GM19397 (cell line): ENCODE results near the gene PRR5L.
"Not testable (repeated sequence)": the region's sequence is repeated elsewhere in the genome, so short reads cannot be mapped to it uniquely, and the experiment has no call there.

Experiments used
- ATAC-seq: cut with Tn5 transposase; IDR thresholded peaks from one replicate; pipeline ENCODE4 v1.9.1; 2021; ENCODE audit warnings: mild to moderate bottlenecking, moderate library complexity; ENCODE audit not compliant: unreplicated experiment

PRR5L gene

GRCh38 chr11:36455658-36456111, 159.6 kb downstream of the PRR5L start:
- no peak for ATAC-seq

GRCh38 chr11:36456156-36456555, 160.1 kb downstream of the PRR5L start:
- no peak for ATAC-seq

DNA sequence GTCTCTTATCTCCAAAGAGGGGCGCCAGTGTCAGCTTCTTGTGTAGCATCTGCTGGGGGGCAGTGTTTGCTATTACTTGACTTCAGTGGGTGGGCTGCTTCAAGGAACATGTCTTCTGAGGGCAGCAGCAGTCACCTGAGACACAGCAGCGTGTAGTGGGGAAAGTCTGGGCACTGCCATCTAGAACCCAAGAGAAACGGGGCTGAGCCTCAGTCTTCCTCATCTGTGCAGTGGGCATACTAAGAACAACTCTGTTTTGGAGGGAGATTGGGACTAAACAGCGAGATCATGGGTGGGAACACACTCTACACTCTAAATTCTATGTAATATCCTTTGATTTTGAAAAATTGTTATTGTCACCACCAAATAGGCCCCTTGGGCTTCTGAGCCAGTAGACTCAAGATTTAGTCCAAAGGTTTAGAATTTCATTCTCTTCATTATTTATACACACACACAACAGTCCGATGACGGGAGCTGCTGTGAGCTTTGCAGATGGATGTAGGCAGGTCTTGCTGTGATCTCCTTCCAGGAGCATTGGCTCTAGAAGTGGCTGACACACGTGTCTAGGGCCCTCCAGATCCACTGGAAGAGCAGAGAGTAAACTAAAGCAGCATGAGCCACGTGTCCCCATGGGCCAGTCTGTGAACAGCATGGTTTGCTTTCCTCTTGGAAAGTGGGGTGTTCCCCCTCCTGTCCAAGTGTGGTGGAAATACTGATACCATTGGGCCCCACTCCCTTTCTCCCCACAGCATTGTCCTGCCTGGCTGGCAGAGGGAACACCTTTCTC, 162.2 kb downstream of the PRR5L start:
- ATAC-seq = no peak

DNA sequence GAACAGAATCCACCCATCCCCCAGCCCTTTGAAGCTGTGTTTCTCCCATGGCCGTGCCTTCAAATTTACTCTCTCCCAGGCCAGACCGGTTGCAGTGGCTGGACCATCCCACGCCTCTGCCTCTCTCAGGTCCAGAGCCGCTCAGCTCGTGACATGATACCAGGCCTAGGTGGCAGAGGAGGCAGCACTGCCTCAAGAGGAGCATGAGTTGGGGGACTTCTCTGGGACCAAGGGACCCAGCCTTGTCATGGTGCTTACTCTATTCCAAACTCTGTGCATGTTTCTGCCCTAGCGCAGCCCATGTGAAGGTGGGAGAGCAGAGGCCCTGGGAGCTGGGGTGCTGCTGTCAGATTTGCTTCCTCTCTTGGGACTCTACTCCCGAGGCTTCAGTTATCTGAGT, 163.0 kb downstream of the PRR5L start:
- ATAC-seq = no peak

DNA sequence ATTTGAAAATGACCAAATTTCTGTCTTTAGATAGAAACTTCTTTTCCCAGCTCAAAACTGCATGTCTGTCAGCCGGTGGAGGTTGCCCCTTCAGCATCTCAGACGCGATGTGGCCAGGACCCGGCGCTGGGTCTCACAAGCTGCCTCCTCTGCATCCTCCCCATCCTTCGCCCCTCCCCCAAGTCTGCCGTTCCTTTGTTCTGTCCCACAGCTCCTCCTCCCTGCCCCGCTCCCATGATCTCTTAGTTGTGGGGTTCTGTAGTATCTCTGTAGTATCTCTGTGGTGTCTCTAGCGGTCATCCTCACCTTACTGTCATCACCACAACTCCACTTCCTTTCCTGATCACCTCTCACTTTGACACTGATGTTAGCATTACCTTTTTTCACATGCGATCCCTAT, 164.1 kb downstream of the PRR5L start:
- ATAC-seq = no peak

DNA sequence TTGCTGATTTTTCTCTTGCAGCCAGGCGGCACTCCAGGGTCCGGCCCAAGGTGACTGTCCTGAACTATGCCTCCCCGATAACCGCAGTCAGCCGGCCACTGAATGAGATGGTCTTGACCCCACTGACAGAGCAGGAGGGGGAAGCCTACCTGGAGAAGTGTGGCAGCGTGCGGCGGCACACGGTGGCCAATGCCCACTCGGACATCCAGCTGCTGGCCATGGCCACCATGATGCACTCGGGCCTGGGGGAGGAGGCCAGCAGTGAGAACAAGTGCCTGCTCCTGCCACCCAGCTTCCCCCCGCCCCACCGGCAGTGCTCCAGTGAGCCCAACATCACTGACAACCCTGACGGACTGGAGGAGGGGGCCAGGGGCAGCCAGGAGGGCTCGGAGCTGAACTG, 166.2 kb downstream of the PRR5L start:
- ATAC-seq = no peak

DNA sequence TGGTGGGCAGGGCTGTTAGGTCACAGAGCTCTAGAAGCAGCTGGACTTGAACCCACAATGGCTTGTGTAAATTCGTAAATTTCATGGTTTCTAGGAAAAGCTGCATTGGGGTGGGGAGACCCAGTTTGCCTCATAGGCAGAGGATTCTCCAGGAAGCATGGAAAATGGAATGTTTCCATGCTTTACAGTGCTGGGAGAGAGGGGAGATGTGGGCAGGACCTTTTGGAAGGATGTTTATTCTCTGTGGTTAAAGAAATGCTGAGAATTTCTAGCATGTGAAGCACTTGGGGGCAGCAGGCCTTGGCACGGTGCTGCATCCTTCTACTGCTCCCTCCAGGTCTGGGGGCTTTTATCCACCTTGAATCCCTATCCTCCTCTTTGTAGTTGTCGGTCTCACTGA, 167.7 kb downstream of the PRR5L start:
- ATAC-seq = no peak

DNA sequence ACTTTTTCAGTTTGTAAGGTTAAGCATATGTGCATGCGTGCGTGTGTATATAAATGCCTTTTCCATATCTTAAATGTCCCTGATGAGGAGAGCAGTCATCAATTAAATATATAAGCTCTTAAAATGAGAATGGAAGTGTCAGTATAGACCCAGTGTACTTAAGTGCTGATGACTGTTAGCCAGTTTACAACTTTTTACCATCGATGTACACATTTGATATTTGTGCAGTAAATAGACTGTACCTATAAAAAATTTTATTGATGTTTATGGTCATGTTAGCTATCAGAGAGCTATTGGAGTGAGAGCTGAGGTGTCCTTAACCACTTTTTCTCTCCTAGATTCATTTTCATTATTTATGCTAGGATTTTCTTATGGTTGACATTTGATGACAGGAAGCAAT, 168.6 kb downstream of the PRR5L start:
- ATAC-seq = no peak

DNA sequence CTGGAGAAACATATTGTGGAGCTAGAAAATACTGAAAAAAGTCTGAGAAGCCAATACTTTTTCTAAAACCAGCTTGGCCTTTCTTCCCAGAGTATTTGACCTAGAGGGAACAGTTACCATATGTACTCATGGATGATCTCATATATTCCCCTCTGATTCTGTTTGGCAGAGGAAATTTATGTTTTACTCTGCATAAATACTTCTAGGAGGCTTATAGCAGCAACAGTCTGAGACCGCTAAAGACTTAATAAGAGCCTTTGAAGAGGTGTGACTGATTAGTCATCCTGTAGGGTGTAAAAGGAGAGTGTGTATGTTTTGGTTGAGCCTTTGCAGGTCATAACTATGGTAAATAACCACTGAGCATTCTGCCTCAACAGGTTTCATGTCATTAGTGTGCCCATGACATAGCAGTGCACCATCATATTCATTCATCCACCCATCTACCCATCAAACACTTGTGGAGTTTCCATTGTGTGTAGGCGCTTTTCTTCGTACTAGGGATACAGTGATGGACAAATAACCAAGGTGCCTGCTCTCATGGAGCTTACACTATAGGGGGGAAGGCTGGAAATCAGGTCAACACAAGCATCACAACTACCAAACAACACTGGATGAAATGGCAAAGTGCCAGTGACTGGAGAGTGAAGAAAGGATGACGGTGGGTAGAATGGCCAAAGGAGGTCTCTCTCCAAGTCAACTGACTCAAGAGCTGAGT, 169.5 kb downstream of the PRR5L start:
- no peak for ATAC-seq

- ATAC-seq = no peak
These were observed 170.9 kb downstream of the PRR5L start for GRCh38 chr11:36467012-36467411.

GRCh38 chr11:36467916-36468315, 171.8 kb downstream of the PRR5L start:
- ATAC-seq = no peak

GRCh38 chr11:36469063-36469462, 173.0 kb downstream of the PRR5L start:
- ATAC-seq = no peak

GRCh38 chr11:36469881-36470802, 174.1 kb downstream of the PRR5L start:
- no peak for ATAC-seq

DNA sequence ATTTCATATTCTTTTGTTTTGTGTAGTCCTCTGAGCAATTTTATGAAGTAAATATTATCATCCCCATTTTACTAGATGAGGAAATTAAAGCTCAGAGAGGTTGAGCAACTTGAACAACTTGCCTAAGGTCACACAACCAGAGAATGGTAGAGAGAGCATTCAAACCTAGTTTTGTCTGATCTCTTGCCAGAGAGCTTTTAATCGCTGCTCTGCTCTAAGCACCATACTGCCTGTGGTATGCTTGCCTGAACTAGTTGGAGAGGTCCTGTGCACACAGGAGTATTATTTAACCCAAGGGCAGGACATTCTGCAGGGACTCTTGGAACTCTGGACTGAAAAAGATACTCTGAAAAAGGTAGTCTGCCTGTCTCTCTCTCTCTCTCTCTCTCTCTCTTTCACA, 175.5 kb downstream of the PRR5L start:
- no peak for ATAC-seq

DNA sequence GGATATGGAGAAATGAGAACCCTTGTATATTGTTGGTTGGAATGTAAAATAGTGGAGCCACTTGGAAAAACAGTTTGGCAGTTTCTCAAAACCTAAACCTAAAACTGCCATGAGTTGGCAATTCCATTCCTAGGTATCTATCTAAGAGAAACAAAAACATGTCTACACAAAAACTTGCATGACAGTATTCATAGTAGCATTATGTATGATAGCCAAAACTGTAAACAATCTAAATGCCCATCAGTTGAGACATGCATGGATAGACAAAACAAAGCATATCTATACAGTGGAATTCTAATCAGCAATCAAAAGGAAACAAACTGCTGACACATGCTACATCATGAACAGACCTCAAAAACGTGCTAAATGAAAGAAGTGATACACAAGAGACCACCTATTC, 179.1 kb downstream of the PRR5L start:
- no peak for ATAC-seq

- ATAC-seq = no peak
These were observed 182.7 kb downstream of the PRR5L start for GRCh38 chr11:36478700-36479329.

GRCh38 chr11:36480833-36481232, 184.7 kb downstream of the PRR5L start:
- no peak for ATAC-seq

- not testable (repeated sequence) for ATAC-seq
These were observed 187.0 kb downstream of the PRR5L start for GRCh38 chr11:36483042-36483441.

GRCh38 chr11:36485298-36486002, 189.4 kb downstream of the PRR5L start:
- ATAC-seq = no peak

GRCh38 chr11:36487619-36488018, 191.5 kb downstream of the PRR5L start:
- no peak for ATAC-seq
